ENCODE data around the gene STK32C. TPM values are rescaled to one million over a fixed set of nuclear protein-coding genes. Genes with fewer than 3 reads are reported as not detected.

The STK32C gene
- total RNA-seq, 4 donors from 2014 or later, result 3.3 to 5.7 (median 3.5) TPM

DNA sequence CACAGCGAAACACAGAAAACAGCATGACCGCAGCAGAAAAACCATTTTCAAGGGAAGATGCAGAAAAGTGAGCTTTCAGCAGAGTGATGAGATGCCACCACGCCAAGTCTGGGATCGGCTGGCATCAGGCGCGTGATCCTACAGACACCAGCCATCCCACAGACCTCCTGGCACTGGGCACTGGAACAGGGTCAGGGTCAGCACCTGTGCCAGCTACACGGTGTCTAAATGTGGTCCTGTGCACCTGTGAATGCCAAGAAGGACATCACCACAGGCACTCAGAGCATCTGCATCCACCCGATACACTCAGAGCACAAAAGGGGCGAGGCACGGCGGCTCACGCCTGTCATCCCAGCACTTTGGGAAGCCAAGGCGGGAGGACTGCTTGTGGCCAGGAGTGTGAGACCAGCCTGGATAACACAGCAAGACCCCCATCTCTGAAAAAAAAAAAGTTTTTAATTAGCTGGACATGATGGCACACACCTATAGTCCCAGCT lies 31.5 kb downstream of the STK32C start:
- Histone ChIP-seq H3K27me3 (no peaks in the 10 kb centered on the region), H3K9me3 (no peaks in the 10 kb centered on the region), H3K4me1 (no peaks in the 10 kb centered on the region), H3K4me3 (replicated peaks in 1 of 3) (no peak overlapping the region), H3K36me3 (no peaks in the 10 kb centered on the region), H3K27ac (no peak overlapping the region)
- intact Hi-C loops (cut with DNase I), result no loop called here
- TF ChIP-seq, protein P1, sequence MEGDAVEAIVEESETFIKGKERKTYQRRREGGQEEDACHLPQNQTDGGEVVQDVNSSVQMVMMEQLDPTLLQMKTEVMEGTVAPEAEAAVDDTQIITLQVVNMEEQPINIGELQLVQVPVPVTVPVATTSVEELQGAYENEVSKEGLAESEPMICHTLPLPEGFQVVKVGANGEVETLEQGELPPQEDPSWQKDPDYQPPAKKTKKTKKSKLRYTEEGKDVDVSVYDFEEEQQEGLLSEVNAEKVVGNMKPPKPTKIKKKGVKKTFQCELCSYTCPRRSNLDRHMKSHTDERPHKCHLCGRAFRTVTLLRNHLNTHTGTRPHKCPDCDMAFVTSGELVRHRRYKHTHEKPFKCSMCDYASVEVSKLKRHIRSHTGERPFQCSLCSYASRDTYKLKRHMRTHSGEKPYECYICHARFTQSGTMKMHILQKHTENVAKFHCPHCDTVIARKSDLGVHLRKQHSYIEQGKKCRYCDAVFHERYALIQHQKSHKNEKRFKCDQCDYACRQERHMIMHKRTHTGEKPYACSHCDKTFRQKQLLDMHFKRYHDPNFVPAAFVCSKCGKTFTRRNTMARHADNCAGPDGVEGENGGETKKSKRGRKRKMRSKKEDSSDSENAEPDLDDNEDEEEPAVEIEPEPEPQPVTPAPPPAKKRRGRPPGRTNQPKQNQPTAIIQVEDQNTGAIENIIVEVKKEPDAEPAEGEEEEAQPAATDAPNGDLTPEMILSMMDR (IDR thresholded peaks at IDR 0.05), result no peak
- TF ChIP-seq POLR2A (IDR thresholded peaks at IDR 0.05), result no peak
- 84 to 86% methylated on average over 13 of the region's 13 CpGs for WGBS, 2 donors
- DNase-seq, result no peak

DNA sequence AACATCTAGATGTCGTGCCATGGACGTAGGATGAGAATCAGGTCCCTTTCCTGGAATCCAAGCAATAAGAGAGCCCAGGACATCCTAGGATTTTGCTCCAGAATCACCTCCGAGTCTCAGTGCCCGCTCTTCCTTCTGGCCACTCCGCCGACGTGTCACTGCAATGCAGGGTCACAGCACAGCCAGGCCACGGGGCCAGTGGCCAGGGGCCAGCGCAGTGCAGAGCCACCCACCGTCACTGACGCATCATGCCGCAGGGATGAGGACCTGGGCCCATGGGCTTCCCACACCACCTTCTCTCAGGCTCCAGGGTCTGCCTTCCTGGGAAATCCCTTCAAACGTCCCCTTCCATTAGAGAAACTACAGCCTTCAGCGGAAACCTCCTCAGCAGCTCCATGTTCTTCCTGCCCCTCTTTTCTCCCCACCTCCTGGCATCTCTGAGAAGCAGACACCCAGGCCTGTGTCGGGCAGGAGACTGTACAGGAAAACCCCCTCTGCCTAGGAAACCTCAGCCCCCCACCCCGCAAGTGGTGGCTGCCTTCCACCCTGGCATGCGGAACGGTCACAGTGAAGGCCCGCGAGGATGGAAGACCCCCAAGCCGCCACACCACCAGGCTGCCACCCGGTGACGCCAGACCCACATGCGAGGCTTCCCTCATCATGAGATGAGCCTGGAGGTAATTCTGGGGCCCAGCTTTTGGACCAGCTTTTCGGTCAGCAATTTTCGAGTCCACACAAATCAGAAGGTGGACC lies 32.1 kb downstream of the STK32C start:
- TF ChIP-seq, protein P1 (IDR thresholded peaks at IDR 0.05), result no peak
- TF ChIP-seq POLR2A (IDR thresholded peaks at IDR 0.05), result no peak
- 95 to 96% methylated on average over 19 to 21 of the region's 26 CpGs for WGBS, 2 donors
- Histone ChIP-seq H3K4me3 (replicated peaks in 1 of 3) (no peak overlapping the region), H3K27me3 (no peaks in the 10 kb centered on the region), H3K27ac (no peak overlapping the region), H3K4me1 (no peaks in the 10 kb centered on the region), H3K9me3 (no peaks in the 10 kb centered on the region), H3K36me3 (no peaks in the 10 kb centered on the region)
- intact Hi-C loops (cut with DNase I), result no loop called here
- DNase-seq, result no peak

DNA sequence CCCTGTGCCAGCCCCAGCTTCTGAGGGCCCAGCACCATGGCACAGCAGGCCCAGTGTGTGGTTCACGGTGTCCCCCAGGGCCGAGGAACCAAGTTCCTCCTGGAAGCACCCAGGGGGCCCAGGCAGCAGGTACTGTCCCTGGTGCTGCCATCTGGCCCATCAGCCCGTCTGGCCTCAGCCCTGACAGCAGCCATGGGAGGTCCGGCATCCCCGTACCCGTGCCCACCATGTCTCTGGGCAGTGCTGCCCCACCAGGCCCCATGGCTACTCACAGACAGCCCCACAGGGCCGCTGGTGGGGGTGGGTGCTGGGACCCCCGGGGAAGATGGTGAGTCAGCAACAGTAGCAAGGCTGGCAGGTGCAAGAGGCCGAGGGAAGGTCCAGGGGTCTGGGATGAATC lies 32.8 kb downstream of the STK32C start:
- Histone ChIP-seq H3K9me3 (no peaks in the 10 kb centered on the region), H3K27ac (no peak overlapping the region), H3K4me3 (replicated peaks in 1 of 3) (no peak overlapping the region), H3K36me3 (no peaks in the 10 kb centered on the region), H3K4me1 (no peaks in the 10 kb centered on the region), H3K27me3 (no peaks in the 10 kb centered on the region)
- 67 to 95% methylated on average over 1 to 6 of the region's 9 CpGs for WGBS, 2 donors
- DNase-seq, result no peak
- intact Hi-C loops (cut with DNase I), result no loop called here
- TF ChIP-seq, protein P1 (IDR thresholded peaks at IDR 0.05), result no peak
- no peak for TF ChIP-seq POLR2A (IDR thresholded peaks at IDR 0.05)

DNA sequence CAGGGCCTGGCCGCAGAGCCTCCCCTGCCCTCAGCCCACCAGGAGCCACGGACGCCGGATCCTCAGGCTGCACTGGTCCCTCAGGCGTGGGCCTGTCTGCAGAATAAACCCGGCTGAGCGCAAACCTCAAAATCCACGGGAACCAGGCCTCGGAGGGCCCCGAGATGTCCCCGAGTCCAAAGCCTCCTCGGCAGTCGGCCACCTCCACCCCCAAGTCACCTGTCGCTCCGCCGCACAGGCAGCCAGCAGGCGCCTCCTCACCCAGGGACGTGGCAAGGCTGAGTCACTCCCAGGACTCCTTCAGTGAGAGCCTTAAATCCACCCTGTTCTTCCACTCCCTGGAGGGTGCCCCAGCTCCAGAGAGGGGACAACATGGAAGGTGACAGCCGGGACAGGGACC lies 33.2 kb downstream of the STK32C start:
- Histone ChIP-seq H3K36me3 (no peaks in the 10 kb centered on the region), H3K27ac (no peak overlapping the region), H3K4me3 (replicated peaks in 1 of 3) (no peak overlapping the region), H3K27me3 (no peaks in the 10 kb centered on the region), H3K4me1 (no peaks in the 10 kb centered on the region), H3K9me3 (no peaks in the 10 kb centered on the region)
- no peak for DNase-seq
- 90% methylated on average over 16 of the region's 19 CpGs; no CpG with 5 or more reads in 1 of the 2 donors for WGBS, 2 donors
- intact Hi-C loops (cut with DNase I), result no loop called here
- TF ChIP-seq POLR2A (IDR thresholded peaks at IDR 0.05), result no peak
- TF ChIP-seq, protein P1 (IDR thresholded peaks at IDR 0.05), result no peak

DNA sequence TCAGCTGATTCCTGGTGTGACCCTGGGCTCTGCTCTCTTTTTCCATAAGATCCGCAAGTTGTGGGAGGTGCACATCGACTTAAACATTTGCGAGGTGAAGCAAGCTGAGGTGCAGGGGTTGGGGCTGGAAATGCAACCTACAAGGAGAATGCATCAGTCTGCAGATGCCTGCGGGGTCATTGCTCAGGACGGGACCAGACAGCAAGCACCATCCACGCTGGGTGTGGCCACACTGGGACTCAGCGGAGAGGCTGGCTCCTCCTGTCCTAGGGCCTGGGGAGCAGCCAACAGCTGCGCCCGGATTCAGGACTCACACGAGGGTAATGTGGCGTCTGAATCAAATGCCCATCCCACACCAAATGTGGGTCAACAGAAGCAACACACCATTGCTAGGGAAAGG lies 33.8 kb downstream of the STK32C start:
- Histone ChIP-seq H3K36me3 (no peaks in the 10 kb centered on the region), H3K9me3 (no peaks in the 10 kb centered on the region), H3K27ac (no peak overlapping the region), H3K27me3 (no peaks in the 10 kb centered on the region), H3K4me3 (replicated peaks in 1 of 3) (no peak overlapping the region), H3K4me1 (no peaks in the 10 kb centered on the region)
- intact Hi-C loops (cut with DNase I), result no loop called here
- 90 to 91% methylated on average over 11 of the region's 11 CpGs for WGBS, 2 donors
- no peak for DNase-seq
- no peak for TF ChIP-seq POLR2A (IDR thresholded peaks at IDR 0.05)
- TF ChIP-seq, protein P1 (IDR thresholded peaks at IDR 0.05), result no peak
